Loucy (cell line): Measurements from ENCODE around the gene BCAP31.
A peak's percentile ranks its signal among the peaks of the same experiment; 100 is the strongest.

Experiments
- H2AFZ ChIP-seq: fragments of 200-600 bp; sonication (generic); 2 replicates; pipeline ENCODE4 v1.6.0; 2016; ENCODE audit warnings: antibody characterized with exemption, mild to moderate bottlenecking, low read length, moderate library complexity
- H3F3A ChIP-seq: fragments of 200-600 bp; 2 replicates; pipeline ENCODE4 v1.6.0; 2016; ENCODE audit warnings: antibody characterized with exemption, low read depth, mild to moderate bottlenecking
- H3K27me3 ChIP-seq: fragments of 200-600 bp; sonication (generic); 2 replicates; pipeline ENCODE4 v1.6.1; 2014; ENCODE audit warnings: low read length, mild to moderate bottlenecking; ENCODE audit not compliant: insufficient read depth, poor library complexity, severe bottlenecking
- H3K36me3 ChIP-seq: fragments of 200-600 bp; sonication (generic); 2 replicates; pipeline ENCODE4 v1.6.1; 2016; ENCODE audit warnings: low read length; ENCODE audit not compliant: insufficient read depth
- H3K4me1 ChIP-seq: fragments of 200-600 bp; sonication (generic); 2 replicates; pipeline ENCODE4 v1.5.1; 2014; ENCODE audit warnings: low read length, mild to moderate bottlenecking; ENCODE audit not compliant: insufficient read depth, poor library complexity, severe bottlenecking
- H3K4me2 ChIP-seq: fragments of 200-600 bp; sonication (generic); 2 replicates; pipeline ENCODE4 v1.6.0; 2014; ENCODE audit warnings: antibody characterized with exemption, low read length, low read depth, mild to moderate bottlenecking; ENCODE audit not compliant: poor library complexity, severe bottlenecking
- H3K4me3 ChIP-seq: fragments of 200-600 bp; sonication (generic); 2 replicates; pipeline ENCODE4 v1.5.1; 2014; ENCODE audit warnings: low read length, mild to moderate bottlenecking, mixed read lengths; ENCODE audit not compliant: poor library complexity, severe bottlenecking
- H3K79me2 ChIP-seq: fragments of 200-600 bp; sonication (generic); 2 replicates; pipeline ENCODE4 v1.6.1; 2014; ENCODE audit warnings: low read length; ENCODE audit not compliant: insufficient read depth
- H3K9ac ChIP-seq: fragments of 200-600 bp; sonication (generic); 2 replicates; pipeline ENCODE4 v1.6.0; 2014; ENCODE audit warnings: mild to moderate bottlenecking, low read depth, low read length, moderate library complexity; ENCODE audit not compliant: poor library complexity, severe bottlenecking
- H3K9me2 ChIP-seq: fragments of 200-600 bp; sonication (generic); replicated peaks from 2 replicates; pipeline ENCODE4 v1.6.1; 2016; ENCODE audit warnings: low read depth, low read length, mixed read lengths
- H3K9me3 ChIP-seq: fragments of 200-600 bp; sonication (generic); 2 replicates; pipeline ENCODE4 v1.6.1; 2014; ENCODE audit warnings: mild to moderate bottlenecking, antibody characterized with exemption, low read length, low read depth; ENCODE audit not compliant: insufficient read depth
- H4K20me1 ChIP-seq: fragments of 200-600 bp; sonication (generic); 2 replicates; pipeline ENCODE4 v1.6.0; 2014; ENCODE audit warnings: antibody characterized with exemption, low read length, mild to moderate bottlenecking; ENCODE audit not compliant: insufficient read depth, poor library complexity, severe bottlenecking
- EZH2phosphoT487 ChIP-seq: fragments of 200-600 bp; IDR thresholded peaks from 2 replicates; pipeline ENCODE4 v1.6.1; 2018; ENCODE audit warnings: antibody characterized with exemption, mild to moderate bottlenecking, moderate library complexity, borderline replicate concordance
- TF ChIP-seq, protein P1 (sequence below): fragments of 200-600 bp; sonication (generic); conservative IDR thresholded peaks from 2 replicates; pipeline ENCODE4 v1.5.1; 2014; ENCODE audit warnings: mild to moderate bottlenecking, antibody characterized with exemption, low read length

The BCAP31 gene

DNA sequence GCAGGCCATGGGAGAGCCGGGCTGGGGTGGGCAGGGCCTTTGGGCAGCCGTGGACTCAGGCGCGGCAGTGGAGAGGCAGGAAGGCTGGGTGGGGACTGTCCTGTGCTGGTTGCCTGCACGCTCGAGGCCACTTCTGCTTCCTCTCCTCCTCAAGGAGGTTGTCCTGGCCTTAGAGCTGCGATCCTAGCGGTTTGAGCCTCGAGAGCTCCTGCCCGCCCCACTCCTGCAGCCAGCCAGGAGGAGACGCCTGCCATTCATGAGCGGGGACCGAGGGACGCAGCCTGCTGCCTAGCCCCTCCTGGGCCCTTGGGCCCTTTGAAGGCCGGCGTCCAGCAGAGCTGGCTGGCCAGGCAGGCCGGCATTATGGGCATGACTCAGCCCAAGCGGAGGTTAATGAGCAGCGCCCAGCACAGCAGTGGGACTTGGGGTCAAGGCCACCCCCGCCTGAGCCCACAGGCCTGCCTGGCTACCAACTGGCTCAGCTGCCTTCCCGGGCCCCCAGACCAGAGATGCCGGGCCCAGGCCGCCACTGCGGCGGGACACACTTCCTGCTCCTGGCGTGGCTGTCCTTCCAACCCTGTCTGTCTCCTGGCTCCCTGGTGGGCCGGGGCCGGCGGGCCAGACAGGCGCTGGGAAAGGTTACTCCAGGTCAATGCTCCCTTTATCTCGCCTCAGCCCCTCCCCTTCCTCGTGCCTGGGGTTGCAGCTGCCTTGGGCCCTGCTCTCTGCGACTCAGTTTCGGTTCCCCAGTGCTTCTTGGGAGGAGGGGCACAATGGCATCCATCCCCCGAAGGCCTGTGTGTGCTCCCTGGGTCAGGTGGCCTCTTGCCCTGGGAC is 2.3 kb upstream of the BCAP31 start:
- Histone ChIP-seq H3K9me2 (no peaks in the 10 kb centered on the region), H3K4me3 (peak overlapping the region; percentile 61), H3K4me1 (peaks cover 33% of the 10 kb centered on the region), H3K9me3 (no peaks in the 10 kb centered on the region), H4K20me1 (peaks cover 16% of the 10 kb centered on the region), H3K36me3 (no peaks in the 10 kb centered on the region), H3K27me3 (no peaks in the 10 kb centered on the region), H3K4me2 (peak overlapping the region; percentile 78), H2AFZ (no peak overlapping the region), H3F3A (no peaks in the 10 kb centered on the region), H3K79me2 (peaks cover 30% of the 10 kb centered on the region), H3K9ac (peak overlapping the region; percentile 70)
- no peak for TF ChIP-seq EZH2phosphoT487
- TF ChIP-seq, protein P1, sequence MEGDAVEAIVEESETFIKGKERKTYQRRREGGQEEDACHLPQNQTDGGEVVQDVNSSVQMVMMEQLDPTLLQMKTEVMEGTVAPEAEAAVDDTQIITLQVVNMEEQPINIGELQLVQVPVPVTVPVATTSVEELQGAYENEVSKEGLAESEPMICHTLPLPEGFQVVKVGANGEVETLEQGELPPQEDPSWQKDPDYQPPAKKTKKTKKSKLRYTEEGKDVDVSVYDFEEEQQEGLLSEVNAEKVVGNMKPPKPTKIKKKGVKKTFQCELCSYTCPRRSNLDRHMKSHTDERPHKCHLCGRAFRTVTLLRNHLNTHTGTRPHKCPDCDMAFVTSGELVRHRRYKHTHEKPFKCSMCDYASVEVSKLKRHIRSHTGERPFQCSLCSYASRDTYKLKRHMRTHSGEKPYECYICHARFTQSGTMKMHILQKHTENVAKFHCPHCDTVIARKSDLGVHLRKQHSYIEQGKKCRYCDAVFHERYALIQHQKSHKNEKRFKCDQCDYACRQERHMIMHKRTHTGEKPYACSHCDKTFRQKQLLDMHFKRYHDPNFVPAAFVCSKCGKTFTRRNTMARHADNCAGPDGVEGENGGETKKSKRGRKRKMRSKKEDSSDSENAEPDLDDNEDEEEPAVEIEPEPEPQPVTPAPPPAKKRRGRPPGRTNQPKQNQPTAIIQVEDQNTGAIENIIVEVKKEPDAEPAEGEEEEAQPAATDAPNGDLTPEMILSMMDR, result no peak

DNA sequence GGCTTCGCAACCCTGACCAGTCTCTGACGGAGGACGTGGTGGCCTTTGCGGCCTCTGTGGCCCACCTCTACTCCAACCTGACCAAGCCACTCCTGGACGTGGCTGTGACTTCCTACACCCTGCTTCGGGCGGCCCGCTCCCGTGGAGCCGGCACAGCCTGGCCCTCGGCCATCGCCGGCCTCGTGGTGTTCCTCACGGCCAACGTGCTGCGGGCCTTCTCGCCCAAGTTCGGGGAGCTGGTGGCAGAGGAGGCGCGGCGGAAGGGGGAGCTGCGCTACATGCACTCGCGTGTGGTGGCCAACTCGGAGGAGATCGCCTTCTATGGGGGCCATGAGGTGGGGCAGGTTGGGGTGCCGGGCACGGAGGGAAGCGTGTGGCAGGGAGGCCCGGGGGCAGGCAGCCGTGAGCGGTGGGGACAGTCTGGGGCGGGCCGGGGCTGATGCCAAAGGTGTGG is 1.7 kb upstream of the BCAP31 start:
- H4K20me1 ChIP-seq, result peaks cover 17% of the 10 kb centered on the region
- H3K4me3 ChIP-seq, result peak overlapping the region; percentile 77
- H2AFZ ChIP-seq, result no peak overlapping the region
- peaks cover 34% of the 10 kb centered on the region for H3K4me1 ChIP-seq
- TF ChIP-seq EZH2phosphoT487, result no peak
- TF ChIP-seq, protein P1, result no peak
- H3K79me2 ChIP-seq, result peaks cover 37% of the 10 kb centered on the region
- H3K27me3 ChIP-seq, result no peaks in the 10 kb centered on the region
- H3K9ac ChIP-seq, result no peak overlapping the region
- 0 out of 2 replicates have a peak, but pooled peaks cover under 1% of the 10 kb centered on the region for H3K36me3 ChIP-seq
- no peaks in the 10 kb centered on the region for H3F3A ChIP-seq
- peak overlapping the region; percentile 78 for H3K4me2 ChIP-seq
- no peaks in the 10 kb centered on the region for H3K9me2 ChIP-seq
- H3K9me3 ChIP-seq, result no peaks in the 10 kb centered on the region

DNA sequence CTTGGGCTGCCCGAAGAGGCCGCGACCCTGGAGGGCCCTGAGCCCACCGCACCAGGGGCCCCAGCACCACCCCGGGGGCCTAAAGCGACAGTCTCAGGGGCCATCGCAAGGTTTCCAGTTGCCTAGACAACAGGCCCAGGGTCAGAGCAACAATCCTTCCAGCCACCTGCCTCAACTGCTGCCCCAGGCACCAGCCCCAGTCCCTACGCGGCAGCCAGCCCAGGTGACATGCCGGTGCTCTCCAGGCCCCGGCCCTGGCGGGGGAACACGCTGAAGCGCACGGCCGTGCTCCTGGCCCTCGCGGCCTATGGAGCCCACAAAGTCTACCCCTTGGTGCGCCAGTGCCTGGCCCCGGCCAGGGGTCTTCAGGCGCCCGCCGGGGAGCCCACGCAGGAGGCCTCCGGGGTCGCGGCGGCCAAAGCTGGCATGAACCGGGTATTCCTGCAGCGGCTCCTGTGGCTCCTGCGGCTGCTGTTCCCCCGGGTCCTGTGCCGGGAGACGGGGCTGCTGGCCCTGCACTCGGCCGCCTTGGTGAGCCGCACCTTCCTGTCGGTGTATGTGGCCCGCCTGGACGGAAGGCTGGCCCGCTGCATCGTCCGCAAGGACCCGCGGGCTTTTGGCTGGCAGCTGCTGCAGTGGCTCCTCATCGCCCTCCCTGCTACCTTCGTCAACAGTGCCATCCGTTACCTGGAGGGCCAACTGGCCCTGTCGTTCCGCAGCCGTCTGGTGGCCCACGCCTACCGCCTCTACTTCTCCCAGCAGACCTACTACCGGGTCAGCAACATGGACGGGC is 1.0 kb upstream of the BCAP31 start:
- no peaks in the 10 kb centered on the region for H3K27me3 ChIP-seq

More for the DNA sequence above, 1.0 kb upstream of the BCAP31 start:
- Histone ChIP-seq H3K4me3 (peak overlapping the region; percentile 77), H3K79me2 (peaks cover 43% of the 10 kb centered on the region), H2AFZ (no peak overlapping the region), H4K20me1 (peaks cover 22% of the 10 kb centered on the region), H3K9ac (peak overlapping the region; percentile 88), H3F3A (no peaks in the 10 kb centered on the region), H3K4me2 (peak overlapping the region; percentile 78), H3K4me1 (peaks cover 37% of the 10 kb centered on the region), H3K9me2 (no peaks in the 10 kb centered on the region), H3K9me3 (no peaks in the 10 kb centered on the region), H3K36me3 (peaks cover 5% of the 10 kb centered on the region; the same call in 1 of the 2 replicates)
- no peak for TF ChIP-seq EZH2phosphoT487
- TF ChIP-seq, protein P1, result no peak
